Spleen (tissue), 11 donors: ENCODE measurements around the gene NHEJ1. TPM values are rescaled to one million over a fixed set of nuclear protein-coding genes. Genes with fewer than 3 reads are reported as not detected.
A peak's percentile ranks its signal among the peaks of the same experiment; 100 is the strongest.

ENCODE experiments used
- DNase-seq: peaks from one replicate; pipeline ENCODE4 v3.0.0-alpha.2; 2020
- H3K27ac ChIP-seq, 8 donors: fragments of 200-600 bp; sonication (generic) in 7 of 8; 1 replicate in 4 of 8; 2 replicates in 4 of 8; pipeline versions ENCODE4 v1.5.0 to v1.8.0; 2016 to 2021; ENCODE audit warnings: inconsistent platforms in 4 of 8, mild to moderate bottlenecking in 4 of 8, moderate library complexity in 1 of 8
- H3K27me3 ChIP-seq, 7 donors: fragments of 200-600 bp; sonication (generic) in 6 of 7; replicated peaks in 1 of 7; 1 replicate in 4 of 7; 2 replicates in 3 of 7; pipeline versions ENCODE4 v1.5.0 to v1.8.0; 2016 to 2021; ENCODE audit warnings: inconsistent platforms in 3 of 7, mild to moderate bottlenecking in 1 of 7
- H3K36me3 ChIP-seq, 6 donors: fragments of 200-600 bp; sonication (generic) in 5 of 6; 1 replicate in 4 of 6; 2 replicates in 2 of 6; pipeline versions ENCODE4 v1.5.0 to v1.8.0; 2016 to 2021; ENCODE audit warnings: inconsistent platforms in 2 of 6
- H3K4me1 ChIP-seq, 6 donors: fragments of 200-600 bp; sonication (generic) in 5 of 6; 1 replicate in 3 of 6; 2 replicates in 3 of 6; pipeline versions ENCODE4 v1.5.0 to v1.8.0; 2016 to 2021; ENCODE audit warnings: inconsistent platforms in 3 of 6
- H3K4me3 ChIP-seq, 8 donors: fragments of 200-600 bp; sonication (generic) in 7 of 8; 1 replicate in 4 of 8; 2 replicates in 4 of 8; pipeline versions ENCODE4 v1.5.0 to v1.8.0; 2016 to 2021; ENCODE audit warnings: inconsistent platforms in 4 of 8, mild to moderate bottlenecking in 4 of 8, moderate library complexity in 2 of 8
- H3K9me3 ChIP-seq, 8 donors: fragments of 200-600 bp; sonication (generic) in 7 of 8; 1 replicate in 4 of 8; 2 replicates in 4 of 8; pipeline versions ENCODE4 v1.5.0 to v1.8.0; 2016 to 2021; ENCODE audit warnings: inconsistent platforms in 4 of 8
- POLR2A ChIP-seq, 3 donors: fragments of 450-650 bp; IDR thresholded peaks; one replicate each; pipeline ENCODE4 v1.5.1; 2017; ENCODE audit warnings: antibody characterized with exemption in 3 of 3, mild to moderate bottlenecking in 1 of 3
- POLR2AphosphoS5 ChIP-seq, 3 donors: sonication (generic); formaldehyde crosslinking; IDR thresholded peaks; one replicate each; pipeline ENCODE4 v1.5.1; 2017; ENCODE audit warnings: antibody characterized with exemption in 3 of 3
- WGBS, 5 donors: extraction: QIAGEN DNeasy Blood & Tissue Kit in 3 of 5; methylation state at CpG; one replicate each; pipeline versions ENCODE4 v1.1.5 to v1.1.7; 2013 to 2018; 5-methylcytosine and 5-hydroxymethylcytosine counted together
- intact Hi-C: fragments of 100-400 bp; cut with DNase I; formaldehyde crosslinking; loops from one replicate; pipeline ENCODE4 v1.15.0; 2023; ENCODE audit warnings: low total_unique reads
- polyA plus RNA-seq, 3 donors: library from polyadenylated mRNA; stranded (reverse); fragments of 200-250 nt; gene quantifications; one replicate each; pipeline ENCODE4 v1.2.1, GENCODE V29; 2013
- total RNA-seq, 7 donors: library from RNA; depleted of rRNA in 3 of 7; stranded (reverse); fragments of >200 nt in 3 of 7; fragmentation: NEBNext Ultra II Directional in 4 of 7; extraction: Animal tissue kit (Norgen Biotek cat#: 25700) in 4 of 7; gene quantifications; one replicate each; pipeline versions ENCODE4 v1.1.0 to v1.2.1, GENCODE V29; 2016 to 2021
- TF ChIP-seq, protein P1 (sequence below), 11 experiments: fragments of 200-600 bp in 7 of 11; fragments of 450-650 bp in 4 of 11; sonication (generic) in 4 of 11; IDR thresholded peaks in 8 of 11; conservative IDR thresholded peaks in 3 of 11; 1 replicate in 7 of 11; 2 replicates in 4 of 11; pipeline versions ENCODE4 v1.4.0 to v1.8.0; 2016 to 2021; ENCODE audit warnings: antibody characterized with exemption in 11 of 11, inconsistent platforms in 4 of 11, mild to moderate bottlenecking in 1 of 11
- donor health status: healthy with polysubstance abuse.
- donor health status: DM: no; HTN: no; CAD: no; lungs with moderate emphysema.
- donor health status: DM: no; HTN: no; CAD: no.
- donor health status: Bipolar disorder and iron deficiency.
- donor health status: healthy.
- donor health status: DM: no; HTN: no; CAD: no.
- donor health status: DM: yes; HTN: yes; CAD: no.

The NHEJ1 gene
- total and polyA plus RNA-seq, 10 donors: 5.5 to 25.9 (median 14.0) TPM

DNA sequence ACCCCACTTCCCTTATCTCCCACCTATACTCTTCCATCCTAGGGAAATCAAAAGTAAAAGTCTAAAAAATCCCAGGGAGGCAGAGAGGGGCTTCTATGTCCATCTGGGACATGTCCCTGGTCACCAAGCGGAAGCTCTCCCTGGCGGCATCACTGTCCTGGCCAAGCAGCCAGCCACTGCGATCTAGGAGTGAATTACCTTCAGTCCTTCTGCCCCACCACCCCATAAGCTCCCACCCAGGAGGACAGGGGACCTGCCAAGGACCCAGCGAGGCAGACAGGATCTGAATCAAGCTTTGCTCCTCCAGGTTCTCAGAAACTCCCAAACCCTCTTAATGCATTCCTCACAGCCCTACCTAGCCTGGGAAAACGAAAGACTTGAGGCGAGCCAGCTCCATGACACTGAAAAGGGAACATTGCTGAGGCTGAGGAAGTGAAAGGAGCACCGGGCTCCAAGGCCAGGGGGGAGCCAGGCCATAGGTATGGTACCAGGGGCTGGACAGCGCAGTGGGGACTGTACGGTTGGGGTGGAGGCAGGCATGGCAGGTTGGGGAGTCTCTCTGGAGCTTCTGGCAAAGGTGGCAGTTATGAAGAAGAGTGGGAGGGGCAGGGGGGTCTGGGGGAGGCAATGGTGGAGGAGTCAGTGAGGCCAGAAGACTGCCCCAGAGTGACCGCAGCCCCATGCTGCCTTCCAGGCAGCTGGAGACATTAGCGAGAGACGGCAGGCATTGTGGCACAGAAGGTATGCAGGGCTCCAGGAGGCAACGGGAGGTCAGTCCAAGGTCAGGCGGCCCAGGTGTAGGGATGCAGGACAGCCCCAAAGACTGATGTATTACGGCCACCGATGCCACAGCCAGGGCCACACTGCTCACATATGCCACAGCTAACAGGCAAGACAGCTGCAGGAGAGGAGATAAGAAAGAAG is 11.9 kb upstream of the NHEJ1 start:
- 84 to 93% (median 87%) methylated on average over 15 to 16 of the region's 16 CpGs for WGBS, 5 donors
- H3K36me3 ChIP-seq: peaks cover 0 to 50% (median 35%) of the 10 kb centered on the region in 6 donors
- H3K27ac ChIP-seq: peak overlapping the region in 3 of 8 donors; percentile 58 to 74 (median 70)
- DNase-seq: no peak
- no peak overlapping the region for H3K4me3 ChIP-seq
- TF ChIP-seq POLR2A (IDR thresholded peaks at IDR 0.05) (no peak), POLR2AphosphoS5 (IDR thresholded peaks at IDR 0.05) (peak in 1 of 3 donors; percentile 20)
- TF ChIP-seq, protein P1, sequence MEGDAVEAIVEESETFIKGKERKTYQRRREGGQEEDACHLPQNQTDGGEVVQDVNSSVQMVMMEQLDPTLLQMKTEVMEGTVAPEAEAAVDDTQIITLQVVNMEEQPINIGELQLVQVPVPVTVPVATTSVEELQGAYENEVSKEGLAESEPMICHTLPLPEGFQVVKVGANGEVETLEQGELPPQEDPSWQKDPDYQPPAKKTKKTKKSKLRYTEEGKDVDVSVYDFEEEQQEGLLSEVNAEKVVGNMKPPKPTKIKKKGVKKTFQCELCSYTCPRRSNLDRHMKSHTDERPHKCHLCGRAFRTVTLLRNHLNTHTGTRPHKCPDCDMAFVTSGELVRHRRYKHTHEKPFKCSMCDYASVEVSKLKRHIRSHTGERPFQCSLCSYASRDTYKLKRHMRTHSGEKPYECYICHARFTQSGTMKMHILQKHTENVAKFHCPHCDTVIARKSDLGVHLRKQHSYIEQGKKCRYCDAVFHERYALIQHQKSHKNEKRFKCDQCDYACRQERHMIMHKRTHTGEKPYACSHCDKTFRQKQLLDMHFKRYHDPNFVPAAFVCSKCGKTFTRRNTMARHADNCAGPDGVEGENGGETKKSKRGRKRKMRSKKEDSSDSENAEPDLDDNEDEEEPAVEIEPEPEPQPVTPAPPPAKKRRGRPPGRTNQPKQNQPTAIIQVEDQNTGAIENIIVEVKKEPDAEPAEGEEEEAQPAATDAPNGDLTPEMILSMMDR (IDR thresholded peaks at IDR 0.05 in 8 of 11, conservative IDR thresholded peaks at IDR 0.05 in 3 of 11): no peak
- peaks cover 19 to 77% (median 34%) of the 10 kb centered on the region in 6 donors for H3K4me1 ChIP-seq
- intact Hi-C loops: loop anchor here (5.0 kb wide), 1 partner anchor 35 kb away; the partner anchor contains the start of gene ZFAND2B
- H3K27me3 ChIP-seq: no peaks in the 10 kb centered on the region
- no peaks in the 10 kb centered on the region for H3K9me3 ChIP-seq

DNA sequence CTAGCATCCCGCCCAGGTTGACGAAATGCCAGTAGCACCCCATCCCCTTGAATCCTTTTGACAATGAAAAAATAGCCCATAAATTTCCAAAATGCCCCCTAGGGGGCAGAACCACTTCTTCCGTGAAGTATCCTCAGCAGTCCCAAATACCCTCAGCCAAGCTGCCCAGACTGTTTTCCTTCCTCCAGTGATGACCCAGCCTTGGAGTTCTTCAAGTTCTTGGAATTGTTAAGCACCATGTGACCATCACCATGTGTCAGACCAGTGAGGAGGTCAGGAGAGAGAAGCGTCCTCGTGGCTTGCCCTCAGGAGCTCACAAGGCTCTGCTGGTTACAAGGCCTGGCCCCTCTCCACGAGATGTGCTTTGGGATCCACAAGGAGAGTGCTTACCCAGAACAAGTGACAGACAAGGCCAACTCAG is 10.6 kb upstream of the NHEJ1 start:
- DNase-seq: no peak
- H3K27ac ChIP-seq: peak overlapping the region; percentile 11 to 74 (median 54)

DNA sequence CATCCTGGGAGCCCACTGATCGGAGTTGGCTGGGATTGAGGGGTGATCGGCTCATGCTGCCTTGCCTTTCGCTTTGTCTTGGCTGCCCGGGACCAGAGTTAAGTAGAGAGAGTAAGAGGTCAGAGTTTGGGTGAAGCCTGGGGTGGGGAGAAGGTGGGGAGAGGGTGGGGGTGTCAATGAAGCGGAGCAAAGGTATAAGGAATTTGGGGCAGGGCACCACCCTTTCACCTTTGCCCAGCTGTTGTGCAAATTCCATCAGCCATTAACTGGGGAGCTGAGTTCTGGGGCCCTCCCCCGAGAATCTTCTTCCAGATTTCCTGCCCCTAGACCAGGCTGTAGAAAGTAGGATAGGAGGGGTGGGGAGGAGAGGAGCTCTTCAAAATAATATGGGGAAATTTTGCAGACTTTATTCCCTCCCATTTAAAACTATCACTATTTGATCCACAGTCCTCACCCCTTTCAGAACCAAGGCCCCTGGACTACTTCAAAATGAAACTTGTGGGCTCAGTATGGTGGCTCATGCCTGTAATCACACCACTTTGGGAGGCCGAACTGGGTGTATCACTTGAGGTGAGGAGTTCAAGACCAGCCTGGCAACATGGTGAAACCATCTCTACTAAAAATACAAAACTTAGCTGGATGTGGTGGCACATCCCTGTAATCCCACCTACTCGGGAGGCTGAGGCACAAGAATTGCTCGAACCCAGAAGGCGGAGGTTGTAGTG is 9.5 kb upstream of the NHEJ1 start, which contains the start of gene SLC23A3:
TSS of gene SLC23A3 (minus strand) at position 100 of the 725 bp plus-strand sequence. CDS start at position 55, 45 bp downstream.
- H3K36me3 ChIP-seq: peaks cover 0 to 55% (median 34%) of the 10 kb centered on the region in 6 donors
- WGBS, 5 donors: 83 to 95% (median 92%) methylated on average over 10 of the region's 10 CpGs
- peak within 1 kb of the TSS in 3 of 8 donors; percentile 58 to 74 (median 70) for H3K27ac ChIP-seq
- intact Hi-C loops: loop anchor here (5.0 kb wide), 1 partner anchor 37 kb away; the partner anchor contains the start of gene ZFAND2B
- H3K4me3 ChIP-seq: no peak within 1 kb of the TSS
- TF ChIP-seq, protein P1 (IDR thresholded peaks at IDR 0.05 in 8 of 11, conservative IDR thresholded peaks at IDR 0.05 in 3 of 11): no peak
- no peak for TF ChIP-seq POLR2AphosphoS5 (IDR thresholded peaks at IDR 0.05)
- no peak for TF ChIP-seq POLR2A (IDR thresholded peaks at IDR 0.05)
- no peaks in the 10 kb centered on the region for H3K27me3 ChIP-seq
- H3K4me1 ChIP-seq: peaks cover 10 to 57% (median 23%) of the 10 kb centered on the region in 6 donors
- no peak for DNase-seq
- no peaks in the 10 kb centered on the region for H3K9me3 ChIP-seq

More for the DNA sequence above, 10.6 kb upstream of the NHEJ1 start:
- TF ChIP-seq, protein P1 (IDR thresholded peaks at IDR 0.05 in 8 of 11, conservative IDR thresholded peaks at IDR 0.05 in 3 of 11): peak in 10 of 11 experiments; percentile 28 to 83 (median 64)
- TF ChIP-seq POLR2A (IDR thresholded peaks at IDR 0.05) (no peak), POLR2AphosphoS5 (IDR thresholded peaks at IDR 0.05) (peak in 2 of 3 donors; percentile 44 to 46)
- H3K27me3 ChIP-seq: no peaks in the 10 kb centered on the region
- H3K36me3 ChIP-seq: peaks cover 0 to 55% (median 35%) of the 10 kb centered on the region in 6 donors
- peaks cover 19 to 69% (median 34%) of the 10 kb centered on the region in 6 donors for H3K4me1 ChIP-seq
- WGBS, 5 donors: 31 to 60% (median 54%) methylated on average over 4 to 6 of the region's 6 CpGs
- no peaks in the 10 kb centered on the region for H3K9me3 ChIP-seq
- H3K4me3 ChIP-seq: no peak overlapping the region
- intact Hi-C loops: loop anchor here (5.0 kb wide), 1 partner anchor 36 kb away; the partner anchor contains the start of gene ZFAND2B
